GM21515 (cell line): ENCODE results near the gene CYP27B1.

ENCODE experiments used
- ATAC-seq: cut with Tn5 transposase; IDR thresholded peaks from one replicate; pipeline ENCODE4 v1.9.1; 2021; ENCODE audit not compliant: unreplicated experiment

The CYP27B1 gene

GRCh38 chr12:57767305-57767698 is 424 bp upstream of the CYP27B1 start:
- no peak for ATAC-seq

- no peak for ATAC-seq
Observed at GRCh38 chr12:57765698-57766463, 997 bp downstream of the CYP27B1 start.

- ATAC-seq: peak; percentile 46
Observed at GRCh38 chr12:57765003-57765697, 1.7 kb downstream of the CYP27B1 start.

- no peak for ATAC-seq
Observed at GRCh38 chr12:57764662-57765002, 2.2 kb downstream of the CYP27B1 start.

DNA sequence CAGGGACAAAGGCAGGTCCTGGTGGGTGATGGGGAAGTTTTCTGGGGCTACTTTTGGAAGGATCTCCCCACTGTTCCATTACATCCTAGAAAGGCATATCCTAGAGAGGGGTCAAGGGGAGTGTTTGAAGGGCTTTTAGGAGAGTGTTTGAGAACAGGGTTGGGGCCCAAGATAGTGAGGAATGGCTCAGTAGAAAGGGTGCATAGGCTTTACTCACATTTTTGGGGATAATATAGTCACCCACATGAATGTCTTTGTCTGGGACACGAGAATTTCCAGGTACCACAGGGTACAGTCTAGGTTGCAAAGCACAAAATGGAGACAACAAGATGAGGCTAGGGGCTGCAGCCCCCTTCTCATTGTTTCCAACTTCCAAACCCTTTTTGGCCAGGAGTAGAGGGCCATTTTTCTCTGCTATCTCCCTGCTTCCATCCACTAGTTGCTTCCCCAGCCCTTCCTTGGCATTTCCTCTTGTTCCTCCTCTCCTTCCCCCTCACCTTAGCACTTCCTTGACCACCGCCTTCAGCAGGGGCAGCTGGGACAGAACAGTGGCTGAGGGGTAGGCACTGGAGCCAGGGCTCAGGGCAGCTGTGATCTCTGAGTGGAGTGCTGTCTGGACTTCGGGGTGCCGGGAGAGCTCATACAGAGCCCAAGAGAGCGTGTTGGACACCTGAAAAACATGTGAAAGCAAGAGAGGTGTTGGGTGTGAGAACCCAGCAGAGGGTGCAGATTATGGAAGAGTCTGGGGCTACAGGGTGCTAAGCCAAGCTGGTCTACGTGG is 2.8 kb downstream of the CYP27B1 start:
- ATAC-seq: no peak

DNA sequence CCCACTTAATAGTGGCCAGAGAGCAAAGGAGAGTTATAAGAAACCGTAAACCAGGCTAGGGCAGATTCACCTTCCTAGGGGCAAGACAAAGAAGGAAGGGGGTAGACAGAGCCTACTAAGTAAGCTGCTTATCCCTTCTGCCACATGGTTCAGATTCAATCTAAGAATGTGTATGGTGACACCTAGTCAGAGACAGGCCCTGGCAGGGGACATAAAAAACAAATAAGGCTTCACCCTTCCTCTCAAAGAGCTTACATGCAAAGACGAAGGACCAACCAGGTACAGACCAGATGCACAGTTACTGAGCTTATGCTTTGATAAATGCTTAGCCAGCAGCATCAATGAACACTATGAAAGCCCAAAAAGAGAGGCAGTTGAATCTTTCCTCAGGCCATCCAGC is 4.4 kb downstream of the CYP27B1 start:
- ATAC-seq: no peak

GRCh38 chr12:57761391-57761998 is 5.4 kb downstream of the CYP27B1 start:
- no peak for ATAC-seq

- ATAC-seq: no peak
Observed at GRCh38 chr12:57760347-57760982, 6.4 kb downstream of the CYP27B1 start.

DNA sequence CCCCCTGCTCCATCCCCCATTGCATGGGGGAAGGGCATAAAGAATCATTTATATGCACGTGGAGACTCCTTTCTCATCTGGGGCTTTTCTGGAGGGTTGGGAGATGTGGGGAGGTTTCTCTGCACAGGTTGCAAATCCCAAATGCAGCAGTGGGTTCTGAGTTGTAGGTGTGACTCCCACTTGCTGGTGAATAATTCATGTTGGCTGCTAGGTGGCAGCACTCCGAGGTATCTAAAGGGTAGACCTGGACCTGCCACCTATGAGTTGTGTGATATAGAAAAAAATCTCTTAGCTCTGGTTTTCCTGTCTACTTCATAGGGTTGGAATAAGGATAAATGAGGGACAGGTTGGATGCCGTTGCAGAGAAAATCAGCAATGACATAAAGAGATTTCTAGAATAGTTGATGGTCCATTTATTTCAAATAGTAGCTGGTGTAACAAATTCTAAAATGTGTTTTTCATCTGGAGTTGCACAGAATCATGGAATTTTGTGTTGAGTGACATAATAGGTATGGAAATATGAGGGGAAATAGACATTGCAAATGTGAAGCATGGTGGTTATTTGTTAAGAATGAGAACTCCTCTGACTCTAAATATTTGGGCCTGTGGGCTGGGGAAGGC is 7.4 kb downstream of the CYP27B1 start:
- no peak for ATAC-seq

DNA sequence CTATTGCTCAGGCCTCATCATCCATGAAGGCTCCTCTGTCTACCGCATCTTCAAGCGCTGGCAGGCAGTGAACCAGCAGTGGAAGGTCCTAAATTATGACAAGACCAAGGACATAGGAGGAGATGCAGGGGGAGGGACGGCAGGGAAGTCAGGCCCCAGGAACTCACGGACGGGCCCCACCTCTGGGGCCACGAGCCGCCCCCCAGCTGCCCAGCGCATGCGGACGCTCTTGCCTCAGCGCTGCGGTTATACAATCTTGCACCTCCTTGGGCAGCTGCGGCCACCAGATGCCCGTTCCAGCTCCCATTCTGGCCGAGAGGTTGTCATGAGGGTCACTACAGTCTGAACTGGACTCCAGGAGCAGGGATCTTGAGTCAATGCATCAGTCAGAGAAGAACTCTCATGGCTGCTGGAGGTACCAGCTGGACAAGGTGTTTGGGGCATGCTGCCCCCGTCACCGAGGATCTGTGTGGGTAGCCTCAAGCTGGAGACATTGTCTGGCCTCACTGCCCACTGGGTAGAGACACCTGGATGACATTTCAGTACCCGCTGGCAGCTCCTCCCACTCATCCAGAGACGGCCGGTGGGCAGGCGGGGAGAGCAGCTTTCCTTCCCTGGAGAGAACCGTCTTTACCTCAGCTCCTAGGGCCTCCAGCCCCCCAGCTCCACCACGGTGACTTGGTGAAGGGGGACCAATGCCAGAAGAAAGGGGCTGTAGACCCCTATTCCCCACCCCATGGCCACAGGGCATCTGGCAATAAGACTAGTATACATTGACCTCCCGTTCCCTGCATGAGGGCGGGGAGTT is 8.1 kb downstream of the CYP27B1 start:
- ATAC-seq: no peak

DNA sequence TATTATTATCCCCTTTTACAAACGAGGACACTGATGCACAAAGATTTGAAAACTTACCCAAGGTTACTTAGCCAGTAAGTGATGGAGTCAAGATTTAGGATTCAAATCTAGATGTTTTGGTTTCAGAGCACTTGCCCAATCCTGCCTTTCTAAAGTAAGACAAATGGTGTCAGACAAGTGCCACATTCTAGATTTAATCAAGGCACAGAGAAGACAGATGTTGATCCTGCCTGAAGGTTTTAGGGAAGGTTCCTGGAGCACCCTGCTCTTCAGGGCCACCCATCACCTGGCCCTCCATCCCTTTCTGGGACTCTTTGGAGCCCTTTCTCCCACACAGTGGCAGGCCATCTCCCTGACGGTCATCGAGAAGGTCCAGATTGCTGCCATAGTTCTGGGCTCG is 9.1 kb downstream of the CYP27B1 start:
- no peak for ATAC-seq

- peak; percentile 20 for ATAC-seq
Observed at GRCh38 chr12:57756406-57757341, 10.2 kb downstream of the CYP27B1 start.

DNA sequence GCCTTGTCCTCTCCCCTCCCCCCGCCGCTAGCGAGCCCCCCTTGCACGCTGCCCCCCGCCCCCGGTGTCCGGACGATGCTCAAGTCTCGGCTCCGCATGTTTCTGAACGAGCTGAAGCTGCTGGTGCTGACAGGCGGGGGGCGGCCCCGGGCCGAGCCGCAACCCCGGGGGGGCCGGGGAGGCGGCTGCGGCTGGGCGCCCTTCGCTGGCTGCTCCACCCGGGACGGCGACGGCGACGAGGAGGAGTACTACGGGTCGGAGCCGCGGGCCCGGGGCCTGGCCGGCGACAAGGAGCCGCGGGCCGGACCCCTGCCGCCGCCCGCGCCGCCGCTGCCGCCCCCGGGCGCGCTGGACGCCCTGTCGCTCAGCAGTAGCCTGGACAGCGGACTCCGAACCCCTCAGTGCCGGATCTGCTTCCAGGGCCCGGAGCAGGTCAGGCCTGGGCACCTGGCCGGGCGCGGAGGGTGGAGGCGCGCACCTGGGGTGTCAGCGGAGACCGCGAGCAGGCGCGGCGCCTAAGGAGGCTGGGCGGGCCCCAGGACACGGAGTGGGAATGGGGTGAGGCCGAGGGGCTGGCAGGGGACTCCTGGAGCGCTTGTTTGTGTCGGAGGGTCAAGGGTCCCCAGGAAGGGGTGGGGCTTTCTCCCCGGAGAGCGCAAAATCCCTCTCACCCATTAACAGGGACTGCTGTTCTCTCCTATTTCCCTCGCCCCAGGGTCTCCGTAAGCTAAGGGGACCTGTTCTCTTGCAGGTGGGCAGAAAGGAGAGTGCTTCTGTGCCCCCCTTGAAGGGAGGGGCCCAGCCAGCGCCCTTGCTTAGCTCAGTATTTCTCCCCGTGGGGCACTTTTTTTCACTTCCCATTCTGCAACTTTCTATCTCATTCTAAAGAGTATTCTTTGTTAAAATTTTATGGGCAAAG is 11.2 kb downstream of the CYP27B1 start:
- ATAC-seq: no peak

DNA sequence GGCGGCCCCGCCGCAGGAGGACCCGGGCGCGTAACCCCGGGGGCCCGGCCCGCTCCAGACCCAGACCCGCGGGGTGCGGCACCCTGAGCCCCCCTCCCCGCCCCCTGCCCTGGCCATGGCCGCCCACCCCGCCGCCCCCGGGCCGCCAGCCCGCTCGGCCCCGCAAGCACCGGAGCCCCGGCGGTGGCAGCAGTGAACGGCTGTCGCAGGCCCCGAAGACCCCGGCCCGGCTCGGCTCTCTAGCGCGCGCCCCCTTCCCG is 11.8 kb downstream of the CYP27B1 start:
- ATAC-seq: no peak

- peak; percentile 36 for ATAC-seq
Observed at GRCh38 chr12:57754411-57755193, 12.3 kb downstream of the CYP27B1 start, which contains the start of gene MARCHF9. MARCHF9 (plus strand) TSS chr12:57755103; CDS start chr12:57755529, 426 bp downstream.

- no peak for ATAC-seq
Observed at GRCh38 chr12:57753756-57754337, 13.0 kb downstream of the CYP27B1 start.

GRCh38 chr12:57752668-57753000 is 14.2 kb downstream of the CYP27B1 start:
- no peak for ATAC-seq
